K562 treated with DMSO at 1 percent for 12 hours (cell line): ENCODE results near the gene CNGA4. TPM values are rescaled to one million over a fixed set of nuclear protein-coding genes. Genes with fewer than 3 reads are reported as not detected.

Experiments
- total RNA-seq: library from RNA; unstranded; fragments of 300-600 nt; gene quantifications from 2 replicates; pipeline ENCODE4 v1.2.3, GENCODE V29; 2022; ENCODE audit not compliant: insufficient read depth

The CNGA4 gene
- total RNA-seq = not detected in 2 replicates

GRCh38 chr11:6238902-6239301, at the start of gene CNGA4:
Gene CNGA4 (plus strand): TSS chr11:6239089. CDS start chr11:6239207, 118 bp downstream.

DNA sequence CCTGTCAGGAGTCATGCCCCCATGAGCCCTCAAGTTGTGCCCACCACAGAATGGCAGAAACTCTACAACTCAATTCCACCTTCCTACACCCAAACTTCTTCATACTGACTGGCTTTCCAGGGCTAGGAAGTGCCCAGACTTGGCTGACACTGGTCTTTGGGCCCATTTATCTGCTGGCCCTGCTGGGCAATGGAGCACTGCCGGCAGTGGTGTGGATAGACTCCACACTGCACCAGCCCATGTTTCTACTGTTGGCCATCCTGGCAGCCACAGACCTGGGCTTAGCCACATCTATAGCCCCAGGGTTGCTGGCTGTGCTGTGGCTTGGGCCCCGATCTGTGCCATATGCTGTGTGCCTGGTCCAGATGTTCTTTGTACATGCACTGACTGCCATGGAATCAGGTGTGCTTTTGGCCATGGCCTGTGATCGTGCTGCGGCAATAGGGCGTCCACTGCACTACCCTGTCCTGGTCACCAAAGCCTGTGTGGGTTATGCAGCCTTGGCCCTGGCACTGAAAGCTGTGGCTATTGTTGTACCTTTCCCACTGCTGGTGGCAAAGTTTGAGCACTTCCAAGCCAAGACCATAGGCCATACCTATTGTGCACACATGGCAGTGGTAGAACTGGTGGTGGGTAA, 39.6 kb upstream of the CNGA4 start, which contains the start of gene OR52W1:
Gene OR52W1, plus strand, starts transcription at position 51 of the 637 bp plus-strand sequence. Its CDS starts 0 bp downstream, at position 51.

DNA sequence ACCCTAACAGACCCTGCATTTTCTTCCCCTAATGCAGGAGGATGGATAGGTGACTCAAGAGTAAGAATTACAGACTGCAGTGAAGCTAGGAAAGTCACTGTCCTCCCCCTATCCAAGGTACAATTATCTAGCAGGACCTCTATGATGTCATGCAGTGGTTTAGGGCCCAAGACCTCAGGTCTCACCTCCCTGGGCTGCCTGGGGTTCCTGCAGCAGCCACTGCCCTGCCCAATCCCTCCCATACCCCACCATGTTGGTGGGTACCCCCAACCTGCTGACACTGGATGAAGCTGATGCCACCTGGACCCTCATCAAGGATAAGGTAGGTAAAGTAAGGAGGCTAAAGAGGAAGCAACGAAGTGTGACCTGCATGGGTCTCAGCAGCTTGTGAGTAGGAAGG, 33.5 kb upstream of the CNGA4 start, which contains the start of gene C11orf42:
Gene C11orf42, plus strand, starts transcription at position 192 of the 400 bp plus-strand sequence. Its CDS starts 59 bp downstream, at position 251.

GRCh38 chr11:6234387-6235107, 4.3 kb upstream of the CNGA4 start, which contains the start of gene FHIP1B:
Gene FHIP1B (minus strand): TSS chr11:6234636. CDS start chr11:6224516, 10,120 bp downstream.

Other genes with a start within 250 kb of the CNGA4 start
- gene OR56A4, start 232.1 kb upstream of the CNGA4 start, total RNA-seq = not detected in 2 replicates
- not detected in 2 replicates for gene OR56A1, start 208.3 kb upstream of the CNGA4 start, total RNA-seq
- gene OR56B4, start 131.4 kb upstream of the CNGA4 start, total RNA-seq = 0.69 TPM in 1 of 2 replicates, not detected in the other
- not detected in 2 replicates for gene OR52B2, start 68.8 kb upstream of the CNGA4 start, total RNA-seq
- gene OR52W1, start 39.9 kb upstream of the CNGA4 start, total RNA-seq = not detected in 2 replicates
- gene C11orf42, start 33.5 kb upstream of the CNGA4 start, total RNA-seq = not detected in 2 replicates
- 14.9 and 24.3 TPM in 2 replicates for gene FHIP1B, start 4.5 kb upstream of the CNGA4 start, total RNA-seq
- gene CCKBR, start 20.7 kb downstream of the CNGA4 start, total RNA-seq = not detected in 2 replicates
- not detected in 2 replicates for gene CAVIN3, start 81.4 kb downstream of the CNGA4 start, total RNA-seq
- 39.3 and 61.0 TPM in 2 replicates for gene SMPD1, start 151.4 kb downstream of the CNGA4 start, total RNA-seq
- gene APBB1, start 180.0 kb downstream of the CNGA4 start, total RNA-seq = 1.1 and 1.9 TPM in 2 replicates
- gene HPX, start 201.9 kb downstream of the CNGA4 start, total RNA-seq = not detected in 2 replicates
- 6.8 and 16.3 TPM in 2 replicates for gene TRIM3, start 234.9 kb downstream of the CNGA4 start, total RNA-seq
- gene ARFIP2, start 242.2 kb downstream of the CNGA4 start, total RNA-seq = 32.1 and 37.6 TPM in 2 replicates
- gene TIMM10B, start 242.4 kb downstream of the CNGA4 start, total RNA-seq = 13.7 and 24.8 TPM in 2 replicates